ENCODE results near the gene UNC13B.

The UNC13B gene

GRCh38 chr9:35324966-35325365 lies 163.2 kb downstream of the UNC13B start:
- H3K4me3 ChIP-seq (replicated peaks; ENCODE audit: low read depth, low read length), result no peak overlapping the region
- no peak for DNase-seq (ENCODE audit: low read depth)
- no peak for TF ChIP-seq CTCF (IDR thresholded peaks at IDR 0.05; ENCODE audit: low read length, missing control alignments)

GRCh38 chr9:35333551-35333950 lies 171.7 kb downstream of the UNC13B start:
- DNase-seq (ENCODE audit: low read depth), result peak; percentile 67
- no peak for TF ChIP-seq CTCF (IDR thresholded peaks at IDR 0.05; ENCODE audit: low read length, missing control alignments)
- H3K4me3 ChIP-seq (replicated peaks; ENCODE audit: low read depth, low read length), result no peak overlapping the region

- no peak overlapping the region for H3K4me3 ChIP-seq (replicated peaks; ENCODE audit: low read depth, low read length)
- peak; percentile 71 for DNase-seq (ENCODE audit: low read depth)
- TF ChIP-seq CTCF (IDR thresholded peaks at IDR 0.05; ENCODE audit: low read length, missing control alignments), result no peak
Observed at GRCh38 chr9:35335164-35335563, 173.4 kb downstream of the UNC13B start.

GRCh38 chr9:35338086-35338485 lies 176.3 kb downstream of the UNC13B start:
- no peak for TF ChIP-seq CTCF (IDR thresholded peaks at IDR 0.05; ENCODE audit: low read length, missing control alignments)
- DNase-seq (ENCODE audit: low read depth), result no peak
- no peak overlapping the region for H3K4me3 ChIP-seq (replicated peaks; ENCODE audit: low read depth, low read length)

GRCh38 chr9:35338561-35339274 lies 176.9 kb downstream of the UNC13B start:
- TF ChIP-seq CTCF (IDR thresholded peaks at IDR 0.05; ENCODE audit: low read length, missing control alignments), result no peak
- H3K4me3 ChIP-seq (replicated peaks; ENCODE audit: low read depth, low read length), result no peak overlapping the region
- DNase-seq (ENCODE audit: low read depth), result no peak

- H3K4me3 ChIP-seq (replicated peaks; ENCODE audit: low read depth, low read length), result no peak overlapping the region
- TF ChIP-seq CTCF (IDR thresholded peaks at IDR 0.05; ENCODE audit: low read length, missing control alignments), result no peak
- peak; percentile 30 for DNase-seq (ENCODE audit: low read depth)
Observed at GRCh38 chr9:35340046-35340445, 178.2 kb downstream of the UNC13B start.

GRCh38 chr9:35341021-35341420 lies 179.2 kb downstream of the UNC13B start:
- no peak overlapping the region for H3K4me3 ChIP-seq (replicated peaks; ENCODE audit: low read depth, low read length)
- no peak for DNase-seq (ENCODE audit: low read depth)
- TF ChIP-seq CTCF (IDR thresholded peaks at IDR 0.05; ENCODE audit: low read length, missing control alignments), result no peak
